ENCODE measurements around the gene VPS13D. TPM values are rescaled to one million over a fixed set of nuclear protein-coding genes. Genes with fewer than 3 reads are reported as not detected.

The VPS13D gene
- total RNA-seq, 1 experiment from 2014 or later, result 31.6 TPM

DNA sequence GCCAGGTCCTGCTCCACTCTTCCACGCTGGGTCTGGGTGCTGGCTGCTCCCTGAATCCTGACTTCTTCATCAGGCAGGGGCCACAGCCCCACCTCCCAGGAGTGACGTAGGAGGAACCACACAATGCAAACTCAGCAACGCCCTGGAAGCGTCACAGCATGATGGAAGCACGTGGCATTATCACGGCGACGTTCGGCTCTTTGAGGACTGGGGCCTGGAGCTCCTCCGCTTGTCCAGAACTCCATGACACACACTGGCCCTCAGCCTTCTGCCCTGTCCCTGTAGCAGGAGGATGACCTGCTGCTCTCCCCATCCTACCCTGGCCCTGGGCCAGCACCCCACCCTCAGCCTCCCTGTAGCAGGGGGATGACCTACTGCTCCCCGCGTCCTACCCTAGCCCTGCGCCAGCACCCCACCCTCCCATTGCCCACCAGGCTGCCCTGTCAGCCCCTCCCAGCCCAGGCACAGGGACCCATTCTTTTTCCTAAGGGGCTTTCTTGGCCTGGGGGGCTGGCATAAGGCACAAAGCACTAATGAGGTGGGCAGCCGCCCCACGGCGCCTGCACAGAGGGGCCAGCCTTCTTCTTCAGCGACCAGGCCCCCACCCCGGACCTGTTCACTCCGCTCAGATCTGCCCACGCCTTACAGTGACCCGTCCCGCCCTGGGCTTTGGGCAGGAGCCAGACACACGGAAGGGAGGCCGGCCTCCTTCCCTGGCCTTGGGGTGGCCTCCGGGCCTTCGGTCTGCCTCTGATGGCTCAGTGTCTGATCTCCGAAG, 322.5 kb downstream of the VPS13D start:
- Histone ChIP-seq H3K9ac (ENCODE audit: low read length) (no peak overlapping the region), H3K9me3 (ENCODE audit: control insufficient read depth in 1 of 2, insufficient read depth in 1 of 2, low read depth in 1 of 2, low read length in 2 of 2) (no peaks in the 10 kb centered on the region), H2AFZ (ENCODE audit: low read depth, low read length, poor library complexity, severe bottlenecking) (no peak overlapping the region), H3K9me2 (ENCODE audit: insufficient read depth) (no peaks in the 10 kb centered on the region), H3K27ac (ENCODE audit: low read depth, low read length) (no peak overlapping the region; the same call in 1 of the 2 replicates), H3K36me3 (ENCODE audit: control insufficient read depth in 1 of 2, insufficient read depth in 2 of 2, low read length in 2 of 2) (no peaks in the 10 kb centered on the region), H3K27me3 (ENCODE audit: insufficient read depth, low read length) (no peaks in the 10 kb centered on the region), H4K20me1 (ENCODE audit: insufficient read depth) (no peaks in the 10 kb centered on the region), H3K79me2 (ENCODE audit: insufficient read depth, low read length) (no peaks in the 10 kb centered on the region), H3K4me3 (replicated peaks in 1 of 2; ENCODE audit: low read depth in 1 of 2, low read length in 2 of 2) (no peak overlapping the region), H3K4me2 (ENCODE audit: low read length) (peak overlapping the region; percentile 52), H3K4me1 (ENCODE audit: control insufficient read depth in 1 of 2, insufficient read depth in 2 of 2, low read length in 2 of 2) (peaks cover 27 to 74% of the 10 kb centered on the region in 2 experiments)
- intact Hi-C loops (cut with micrococcal nuclease), result no loop called here
- no peak for ATAC-seq
- TF ChIP-seq YY1 (IDR thresholded peaks at IDR 0.05; ENCODE audit: extremely low read depth, insufficient replicate concordance, low read depth, low read length), result no peak
- TF ChIP-seq TCF7L2 (IDR thresholded peaks at IDR 0.05; ENCODE audit: borderline replicate concordance, extremely low read depth, insufficient read depth, insufficient read length), result no peak
- TF ChIP-seq ZBTB33 (IDR thresholded peaks at IDR 0.05; ENCODE audit: extremely low read depth, insufficient replicate concordance, low read length), result no peak
- TF ChIP-seq JUND (IDR thresholded peaks at IDR 0.05), result no peak
- POLR2A ChIA-PET, result no interaction called here
- DNase-seq (ENCODE audit: low read depth, low spot score), result no peak
- CTCF ChIA-PET, result no interaction called here
- no TSS peak for BruUV-seq (replicated peaks)
- RAD21 ChIA-PET (ENCODE audit: low non-redundant PET in 1 of 2, low total read pairs in 2 of 2, uncharacterized antibody in 2 of 2, unreplicated experiment in 2 of 2), result no interaction called here

Data from HCT116 (cell line).